HG03280 (cell line): ENCODE results near the gene MEST.
"Not testable (repeated sequence)": the region's sequence is repeated elsewhere in the genome, so short reads cannot be mapped to it uniquely, and the experiment has no call there.

Experiments used
- ATAC-seq: cut with Tn5 transposase; IDR thresholded peaks from one replicate; pipeline ENCODE4 v1.9.1; 2021; ENCODE audit warnings: mild to moderate bottlenecking, moderate library complexity; ENCODE audit not compliant: unreplicated experiment

The MEST gene

DNA sequence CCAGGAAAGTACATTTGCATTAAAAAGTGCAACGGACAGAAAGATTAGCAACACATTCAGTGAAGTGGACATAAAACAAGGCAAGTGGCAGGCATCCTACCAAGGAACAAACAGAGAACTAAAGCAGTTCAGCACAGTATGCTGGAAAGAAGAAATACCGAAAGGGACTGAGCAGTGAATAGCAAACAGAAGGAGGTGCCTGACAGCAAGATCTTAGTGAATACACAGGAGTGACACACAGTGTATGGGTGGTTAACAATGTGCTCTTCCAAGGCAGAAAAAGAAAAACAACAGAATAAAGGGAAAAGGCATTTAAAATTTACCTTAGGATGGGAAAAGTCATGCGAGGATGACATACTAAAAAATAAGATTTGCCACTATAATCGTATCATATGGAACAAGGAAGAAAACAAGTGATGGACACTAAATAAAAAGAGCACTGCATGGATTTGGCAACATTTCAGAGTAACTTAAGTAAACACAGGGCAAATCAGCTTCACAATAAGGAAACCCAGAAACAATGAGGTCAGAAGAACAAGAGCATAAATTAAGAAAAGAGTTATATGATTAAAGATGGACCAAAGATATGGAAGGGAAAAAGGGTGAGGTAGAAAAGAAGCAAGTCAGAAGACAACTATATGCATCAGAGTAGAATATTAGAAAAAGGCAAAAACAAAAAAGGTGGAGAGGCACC is 29.5 kb downstream of the MEST start:
- no peak for ATAC-seq

DNA sequence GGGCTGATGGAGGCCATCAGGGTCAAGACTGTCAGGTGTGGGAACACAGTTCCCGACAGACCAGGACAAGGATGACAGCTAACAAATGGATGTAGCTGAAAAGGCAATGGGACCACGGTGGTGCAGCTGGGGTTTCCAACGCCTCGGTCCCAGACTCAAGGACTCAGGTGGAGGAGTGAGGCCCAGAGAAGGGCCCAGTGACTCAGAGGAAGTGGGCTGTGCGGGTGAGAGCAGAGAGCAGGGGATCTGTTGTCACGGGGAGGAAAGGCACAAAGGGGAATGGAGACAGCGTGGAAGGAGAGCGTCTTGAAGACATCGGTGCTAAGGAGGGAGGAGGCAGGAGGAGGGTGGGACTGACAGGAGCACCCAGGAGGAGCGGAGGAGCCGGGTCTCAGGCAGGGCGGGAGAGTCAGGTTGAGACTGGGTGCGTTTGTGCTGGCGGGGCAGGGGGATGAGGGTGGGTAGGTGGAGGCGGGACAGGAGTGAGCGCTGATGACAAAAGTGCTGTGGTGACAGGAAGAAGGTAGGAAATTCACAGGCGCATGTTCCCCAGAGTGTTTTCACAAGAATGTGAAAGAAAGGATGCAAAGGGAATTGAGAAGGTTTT is 31.7 kb downstream of the MEST start:
- not testable (repeated sequence) for ATAC-seq

DNA sequence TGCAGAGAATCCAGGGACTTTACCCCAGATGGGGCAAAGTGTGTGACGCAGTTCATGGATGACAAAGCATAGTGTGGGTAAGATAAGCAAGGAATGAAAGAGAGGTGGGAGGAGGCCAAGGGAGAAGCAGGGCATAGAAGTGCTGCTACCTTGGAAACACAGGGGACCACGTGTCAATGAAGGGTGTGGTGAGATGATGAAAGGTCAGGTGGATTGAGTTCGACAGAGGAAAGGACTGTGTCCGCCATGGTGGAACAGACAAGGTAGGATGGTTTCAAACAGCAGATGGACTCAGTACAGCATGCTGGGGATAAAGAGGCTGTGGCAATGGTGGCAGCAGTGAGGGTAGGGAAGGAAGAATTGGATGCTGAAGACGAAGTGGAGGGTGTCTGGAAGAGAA is 32.7 kb downstream of the MEST start:
- ATAC-seq, result no peak

DNA sequence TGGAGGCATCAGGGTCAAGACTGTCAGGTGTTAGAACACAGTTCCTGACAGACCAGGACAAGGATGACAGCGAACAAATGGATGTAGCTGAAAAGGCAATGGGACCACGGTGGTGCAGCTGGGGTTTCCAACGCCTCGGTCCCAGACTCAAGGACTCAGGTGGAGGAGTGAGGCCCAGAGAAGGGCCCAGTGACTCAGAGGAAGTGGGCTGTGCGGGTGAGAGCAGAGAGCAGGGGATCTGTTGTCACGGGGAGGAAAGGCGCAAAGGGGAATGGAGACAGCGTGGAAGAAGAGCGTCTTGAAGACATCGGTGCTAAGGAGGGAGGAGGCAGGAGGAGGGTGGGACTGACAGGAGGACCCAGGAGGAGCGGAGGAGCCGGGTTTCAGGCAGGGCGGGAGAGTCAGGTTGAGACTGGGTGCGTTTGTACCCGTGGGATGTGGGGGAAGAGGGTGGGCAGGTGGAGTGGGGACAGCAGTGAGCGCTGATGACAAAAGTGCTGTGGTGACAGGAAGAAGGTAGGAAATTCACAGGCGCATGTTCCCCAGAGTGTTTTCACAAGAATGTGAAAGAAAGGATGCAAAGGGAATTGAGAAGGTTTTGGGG is 36.0 kb downstream of the MEST start:
- not testable (repeated sequence) for ATAC-seq

DNA sequence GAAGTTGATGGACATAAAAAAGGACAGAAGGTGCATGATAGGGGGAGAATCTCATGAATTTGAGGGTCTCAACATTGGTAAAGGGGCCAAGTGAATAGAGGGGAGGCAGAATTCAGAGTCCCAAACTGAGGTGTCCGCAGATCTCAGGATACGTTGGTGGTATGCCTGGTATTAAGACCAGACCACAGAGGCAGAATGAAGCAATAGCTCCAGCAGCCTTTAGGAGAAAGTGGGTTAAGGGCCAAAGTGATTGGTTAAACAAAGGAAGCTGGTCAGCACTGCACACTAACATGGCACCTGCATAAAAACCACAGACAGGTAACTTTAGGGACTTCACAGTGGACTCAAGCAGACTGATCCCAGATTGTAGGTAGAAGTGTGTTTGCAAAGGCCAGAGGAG is 37.5 kb downstream of the MEST start:
- no peak for ATAC-seq

DNA sequence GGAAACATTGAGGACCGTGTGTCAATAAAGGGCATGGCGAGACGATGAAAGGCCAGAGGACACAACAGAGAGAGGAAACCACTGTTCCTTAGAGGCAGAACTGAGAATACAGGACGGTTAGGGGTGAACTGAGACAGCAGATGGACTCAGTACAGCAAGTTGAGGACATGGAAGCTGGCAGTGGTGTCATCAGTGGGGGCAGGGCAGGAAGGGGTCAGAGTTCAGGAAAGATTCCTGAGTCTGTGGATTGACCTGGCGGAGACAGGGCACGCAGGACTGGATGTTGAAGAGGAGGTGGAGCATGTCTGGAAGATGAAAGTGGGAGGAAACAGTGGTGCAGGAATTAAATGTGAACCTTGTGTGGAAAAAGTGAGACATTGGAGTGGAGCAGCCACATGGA is 46.0 kb downstream of the MEST start:
- not testable (repeated sequence) for ATAC-seq

DNA sequence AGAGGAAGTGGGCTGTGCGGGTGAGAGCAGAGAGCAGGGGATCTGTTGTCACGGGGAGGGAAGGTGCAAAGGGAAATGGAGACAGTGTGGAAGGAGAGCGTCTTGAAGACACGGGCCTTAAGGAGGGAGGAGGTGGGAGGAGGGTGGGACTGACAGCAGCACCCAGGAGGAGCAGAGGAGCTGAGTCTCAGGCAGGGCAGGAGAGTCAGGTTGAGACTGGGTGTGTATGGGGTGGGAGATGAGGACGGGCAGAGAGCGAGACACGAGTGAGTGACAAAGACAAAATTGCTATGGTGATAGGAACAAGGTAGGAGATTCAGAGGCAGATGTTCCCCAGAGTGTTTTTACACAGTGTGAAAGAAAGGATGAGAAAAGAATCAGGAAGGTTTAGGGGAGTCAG is 49.4 kb downstream of the MEST start:
- ATAC-seq, result not testable (repeated sequence)

DNA sequence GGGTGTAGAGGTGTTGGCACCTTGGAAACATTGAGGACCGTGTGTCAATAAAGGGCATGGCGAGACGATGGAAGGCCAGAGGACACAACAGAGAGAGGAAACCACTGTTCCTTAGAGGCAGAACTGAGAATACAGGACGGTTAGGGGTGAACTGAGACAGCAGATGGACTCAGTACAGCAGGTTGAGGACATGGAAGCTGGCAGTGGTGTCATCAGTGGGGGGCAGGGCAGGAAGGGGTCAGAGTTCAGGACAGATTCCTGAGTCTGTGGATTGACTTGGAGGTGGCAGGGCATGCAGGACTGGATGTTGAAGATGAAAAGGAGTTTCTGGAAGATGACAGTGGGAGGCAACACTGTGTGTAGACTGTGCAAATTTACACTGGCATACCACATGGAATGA is 50.4 kb downstream of the MEST start:
- ATAC-seq, result not testable (repeated sequence)

DNA sequence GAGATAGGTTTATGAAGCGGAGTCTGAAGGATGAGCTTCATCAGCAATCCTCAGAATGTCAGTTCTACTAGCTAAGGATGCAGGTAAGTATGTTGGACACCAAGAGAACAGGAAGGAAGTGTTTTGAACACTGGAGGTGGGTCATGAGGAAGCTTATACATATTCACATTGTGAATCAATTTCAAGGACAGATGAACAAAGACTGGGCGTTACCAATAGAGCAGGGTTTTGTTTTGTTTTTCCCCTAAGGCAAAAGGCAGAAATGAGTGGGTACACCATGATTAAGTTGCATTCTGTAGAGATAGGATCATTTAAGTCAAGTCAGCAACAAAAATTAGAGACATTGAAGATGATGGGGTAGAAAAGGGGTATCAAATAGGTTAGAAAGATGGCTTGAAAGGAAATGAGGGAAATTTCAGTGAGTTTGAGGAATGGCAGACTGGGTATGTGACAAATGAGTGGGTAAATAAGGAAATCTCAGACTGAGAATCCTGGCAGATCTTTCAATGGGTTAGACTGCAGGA is 51.7 kb downstream of the MEST start:
- ATAC-seq, result no peak

DNA sequence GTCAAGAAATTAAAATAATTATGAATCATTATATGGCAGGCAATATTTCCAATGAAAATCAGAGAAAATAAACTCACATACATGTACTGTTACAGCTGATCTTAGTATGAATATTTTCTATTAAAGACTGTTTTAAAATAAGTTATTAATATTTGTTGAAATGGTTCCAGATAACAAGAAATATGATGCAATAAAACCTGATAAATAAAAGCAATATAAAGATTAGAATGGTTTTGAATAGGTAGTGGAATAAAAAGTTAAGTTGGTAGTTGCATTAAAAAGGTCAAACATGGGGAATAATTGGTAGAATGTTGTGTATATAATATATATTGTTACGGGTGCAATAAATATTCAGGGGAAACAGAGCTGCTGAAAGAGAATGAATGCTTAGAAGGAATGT is 52.5 kb downstream of the MEST start:
- no peak for ATAC-seq

DNA sequence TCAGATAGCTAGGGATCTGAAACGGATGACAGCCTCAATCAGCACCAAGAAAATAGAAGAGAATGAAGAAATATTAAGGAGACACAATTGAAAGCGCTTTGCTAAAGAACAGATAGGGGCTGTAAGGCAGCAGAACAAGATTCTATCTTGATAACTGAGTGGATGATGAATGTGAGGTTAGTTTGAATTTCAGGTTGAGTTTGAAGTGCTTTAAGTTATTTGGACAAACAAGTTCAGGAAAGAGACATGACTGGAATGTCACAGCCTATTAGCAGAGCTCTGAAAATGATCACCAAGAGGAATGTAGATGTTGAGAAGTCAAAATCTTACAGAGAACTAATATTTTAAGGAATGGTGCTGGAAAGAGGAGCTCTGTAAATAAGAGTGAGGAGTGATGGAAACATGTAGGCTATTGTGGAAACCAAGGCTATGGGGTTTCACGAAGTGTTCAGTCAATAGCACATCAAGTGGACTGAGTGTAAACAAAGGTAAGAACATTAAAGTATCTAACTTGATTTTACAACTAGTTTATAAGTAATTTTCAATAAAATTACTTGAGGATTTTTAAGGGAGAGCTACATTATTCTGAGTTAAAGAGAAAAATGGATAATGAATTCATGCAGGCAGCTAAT is 61.6 kb downstream of the MEST start:
- no peak for ATAC-seq

DNA sequence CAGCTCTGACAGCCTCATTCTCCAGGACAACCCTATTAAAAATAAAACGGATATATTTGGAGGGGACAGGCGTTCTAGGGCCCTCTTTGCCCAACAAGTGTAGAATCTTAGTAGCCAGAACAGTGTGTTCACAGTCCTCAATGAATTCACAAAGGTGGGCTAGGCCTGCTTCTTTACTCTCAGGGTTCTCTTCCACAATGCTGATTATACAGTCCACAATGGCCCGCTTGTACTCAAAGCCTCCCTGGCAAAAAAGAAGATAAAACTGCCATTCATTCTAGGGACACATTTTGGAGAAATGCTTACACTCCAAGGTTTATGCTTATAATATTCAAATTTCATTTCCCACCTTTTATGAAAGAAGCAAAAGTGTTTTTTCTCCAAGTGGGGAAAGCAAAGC is 62.6 kb downstream of the MEST start:
- ATAC-seq, result no peak
